Measurements from ENCODE around the gene GSG1L2.

GSG1L2 gene

DNA sequence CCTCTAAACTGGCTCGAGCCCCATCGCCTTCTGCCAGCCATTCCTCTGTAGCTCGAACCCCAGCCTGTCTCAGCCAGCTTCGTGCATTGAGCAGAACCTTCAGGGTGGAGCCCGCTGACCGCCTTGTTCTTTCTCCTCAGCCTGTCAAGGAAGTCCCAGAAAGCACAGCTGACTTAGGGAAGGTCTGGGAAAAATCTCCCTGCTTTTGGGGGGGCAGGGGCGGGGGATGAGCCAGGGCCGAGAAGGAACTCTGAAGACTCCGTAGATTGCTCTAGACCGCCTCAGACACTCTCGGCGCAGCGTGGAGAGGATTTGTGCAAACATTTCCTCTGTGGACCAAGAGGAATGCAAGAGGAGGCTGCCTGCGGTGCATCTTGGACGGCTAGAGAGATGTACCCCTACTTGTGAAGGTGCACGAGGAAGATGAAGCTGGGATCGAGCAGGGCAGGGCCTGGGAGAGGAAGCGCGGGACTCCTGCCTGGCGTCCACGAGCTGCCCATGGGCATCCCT, 3.8 kb upstream of the GSG1L2 start, which contains the start of gene GLP2R:
Gene GLP2R (plus strand): TSS at position 284 of the 510 bp plus-strand sequence. CDS start 140 bp downstream, at position 424.
- intact Hi-C loops (cut with DNase I): no loop called here
- no peak for DNase-seq

DNA sequence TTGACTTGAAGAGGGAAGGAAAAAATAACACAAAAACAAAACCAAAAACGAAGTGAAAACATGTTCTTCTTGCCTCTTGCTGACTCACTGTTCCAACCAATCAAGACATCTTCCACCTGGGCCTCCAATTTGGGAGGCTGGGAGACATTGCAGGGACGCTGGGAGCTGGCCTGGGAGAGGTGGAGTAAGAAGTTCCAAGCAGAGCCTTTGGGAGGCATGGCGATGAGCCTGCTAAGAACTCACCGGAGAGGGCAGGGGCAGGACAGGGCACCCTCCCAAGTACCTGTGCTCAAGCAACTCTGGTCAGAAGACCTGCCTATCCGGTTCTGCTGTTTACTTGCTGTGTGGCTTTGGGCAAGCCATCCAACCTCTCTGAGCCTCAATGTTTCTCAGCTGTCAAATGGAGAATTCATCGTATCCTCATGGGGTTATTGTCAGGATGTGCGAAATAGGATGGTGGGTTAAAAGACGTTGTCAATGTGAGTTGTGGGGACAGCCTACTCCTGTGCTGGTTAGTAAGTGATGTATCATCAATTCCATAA, 3.0 kb upstream of the GSG1L2 start:
- intact Hi-C loops (cut with DNase I): no loop called here
- DNase-seq: peak in 1 of 10 donors; percentile 61

DNA sequence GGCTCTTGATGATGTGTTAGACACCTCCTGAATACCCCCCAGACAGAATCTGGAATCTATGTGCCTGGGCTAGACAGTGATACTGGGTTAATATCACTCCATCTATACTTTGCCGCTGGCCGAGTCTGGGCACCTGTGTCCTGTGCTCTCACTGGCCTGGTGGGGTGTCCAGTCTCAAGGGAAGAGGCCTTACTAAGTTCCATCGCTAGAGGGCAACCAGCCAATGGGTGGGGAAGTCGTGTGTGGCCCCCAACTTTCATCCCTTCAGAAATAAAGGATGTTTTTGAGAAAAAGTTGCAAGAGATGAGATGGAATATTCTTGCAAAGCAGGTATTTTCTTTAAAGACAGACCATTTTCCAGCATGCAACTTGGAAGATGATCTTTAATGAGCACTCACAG, 2.2 kb upstream of the GSG1L2 start:
- DNase-seq: no peak
- intact Hi-C loops (cut with DNase I): no loop called here

DNA sequence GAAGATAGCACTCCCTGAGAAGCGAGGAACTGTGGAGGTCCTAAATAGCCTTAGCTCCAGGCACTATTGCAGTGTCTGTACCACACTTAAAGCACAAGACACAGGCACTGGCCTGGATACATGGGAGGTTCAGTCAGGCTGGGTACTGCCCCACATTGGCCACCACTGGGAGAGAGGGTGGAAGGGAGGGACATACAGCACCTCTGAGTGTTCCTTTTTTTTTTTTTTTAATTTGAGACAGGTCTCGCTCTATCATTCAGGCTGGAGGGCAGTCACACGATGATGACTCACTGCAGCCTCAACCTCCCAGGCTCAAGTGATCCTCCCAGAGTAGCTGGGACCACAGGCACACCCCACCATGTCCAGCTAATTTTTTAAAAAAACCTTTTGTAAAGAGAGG, 1.4 kb downstream of the GSG1L2 start:
- no peak for DNase-seq
- intact Hi-C loops (cut with DNase I): no loop called here

DNA sequence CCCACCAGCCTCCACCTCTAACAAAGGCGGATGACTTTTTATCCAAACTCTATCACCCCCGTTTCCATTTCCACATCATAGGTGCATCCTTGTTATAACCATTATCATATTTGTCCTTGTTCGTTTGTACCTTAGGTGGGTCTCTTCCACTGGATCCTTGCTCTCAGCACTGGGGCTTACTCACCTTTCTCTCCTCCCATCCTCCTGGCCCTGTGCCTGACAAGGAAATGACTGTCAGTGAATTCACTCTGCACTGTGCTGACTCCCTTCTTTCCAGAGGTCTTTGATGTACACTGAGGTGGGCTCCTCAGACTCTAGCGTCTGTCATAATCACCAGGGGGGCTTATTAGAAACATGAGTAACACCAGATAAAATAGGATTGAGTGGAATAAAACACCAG, 3.1 kb downstream of the GSG1L2 start:
- DNase-seq: no peak
- intact Hi-C loops (cut with DNase I): no loop called here

DNA sequence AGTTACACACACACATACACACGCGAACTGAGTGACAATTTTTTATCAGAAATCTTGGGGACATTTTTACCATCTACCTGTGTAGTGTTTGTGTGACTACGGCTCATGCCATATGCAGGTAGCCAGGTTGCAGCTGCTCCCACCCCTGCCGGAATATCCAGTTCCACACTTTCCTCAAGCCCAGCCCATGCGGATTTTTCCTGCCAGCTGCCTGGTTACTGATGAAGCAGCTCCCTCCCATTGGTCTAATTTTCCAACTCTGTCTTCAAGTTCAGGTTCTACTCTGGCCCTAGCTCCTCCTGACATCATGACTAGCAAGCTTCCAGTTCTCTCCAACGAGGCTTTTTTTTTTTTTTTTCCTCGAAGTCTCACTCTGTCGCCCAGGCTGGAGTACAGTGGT, 4.8 kb downstream of the GSG1L2 start:
- peak in 8 of 10 donors; percentile 36 to 94 (median 69) for DNase-seq
- intact Hi-C loops (cut with DNase I): no loop called here

DNA sequence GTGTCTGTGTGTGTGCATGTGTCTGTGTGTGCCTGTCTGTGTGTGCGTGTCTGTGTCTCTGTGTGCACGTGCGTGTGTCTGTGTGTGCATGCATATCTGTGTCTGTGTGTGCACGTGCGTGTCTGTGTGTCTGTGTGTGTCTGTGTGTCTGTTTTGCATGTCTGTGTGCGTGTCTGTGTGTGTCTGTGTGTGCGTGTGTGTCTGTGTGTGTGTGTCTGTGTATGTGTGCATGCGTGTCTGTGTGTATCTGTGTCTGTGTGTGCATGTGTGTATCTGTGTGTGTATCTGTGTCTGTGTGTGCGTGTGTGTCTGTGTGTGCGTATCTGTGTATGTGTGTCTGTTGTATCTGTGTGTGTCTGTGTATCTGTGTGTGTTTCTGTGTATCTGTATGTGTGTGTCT, 5.4 kb downstream of the GSG1L2 start:
- intact Hi-C loops (cut with DNase I): no loop called here
- no peak for DNase-seq

DNA sequence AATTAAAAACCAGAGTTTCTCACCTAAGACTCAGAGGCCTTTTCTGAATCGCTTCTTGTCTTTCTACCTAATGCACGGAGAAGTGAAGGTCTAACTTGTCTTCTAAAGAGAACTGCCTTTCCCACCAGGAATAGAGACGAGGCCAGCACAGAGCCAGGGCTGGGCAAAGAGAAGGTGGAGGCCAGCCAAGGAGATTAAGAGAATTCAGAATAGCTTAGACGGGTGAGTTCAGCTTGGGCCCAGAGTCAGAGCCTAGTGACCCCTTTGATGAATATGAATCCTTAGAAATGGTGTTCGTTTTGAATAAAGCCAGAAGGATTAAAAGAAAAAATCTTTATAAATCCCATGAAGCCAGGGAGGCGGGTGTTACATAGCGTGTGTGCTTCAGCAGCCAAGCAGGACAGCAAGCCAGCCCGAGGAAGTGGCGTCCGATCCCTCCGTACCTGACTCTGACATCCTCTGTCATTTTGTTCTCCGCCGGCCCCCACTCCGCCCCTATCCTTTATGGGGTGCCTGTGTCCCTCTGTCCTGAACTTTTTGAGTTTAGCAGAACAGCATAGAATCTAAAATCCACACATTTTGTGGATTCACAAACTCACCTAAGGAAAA, 7.4 kb downstream of the GSG1L2 start:
- DNase-seq: peak in 1 of 10 donors; percentile 70
- intact Hi-C loops (cut with DNase I): no loop called here

DNA sequence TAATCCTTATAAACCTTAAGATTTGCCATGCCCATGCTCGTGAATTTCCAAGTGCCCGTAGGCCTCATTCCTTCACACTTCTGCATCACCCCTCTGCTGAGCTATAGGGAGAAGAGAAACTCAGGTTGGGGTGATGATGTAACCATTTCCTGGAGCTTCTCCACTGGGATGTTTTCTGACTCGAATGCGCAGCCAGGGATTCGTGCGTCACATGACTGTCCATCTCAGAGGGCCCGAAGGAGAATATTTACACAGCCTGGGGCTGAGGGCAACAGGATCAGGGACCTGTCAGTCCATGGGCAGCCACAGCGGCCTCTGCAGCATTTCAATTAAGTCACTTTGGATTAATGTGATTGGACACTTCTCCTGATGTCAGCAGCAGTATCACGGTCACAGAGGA, 8.7 kb downstream of the GSG1L2 start:
- intact Hi-C loops (cut with DNase I): no loop called here
- no peak for DNase-seq

DNA sequence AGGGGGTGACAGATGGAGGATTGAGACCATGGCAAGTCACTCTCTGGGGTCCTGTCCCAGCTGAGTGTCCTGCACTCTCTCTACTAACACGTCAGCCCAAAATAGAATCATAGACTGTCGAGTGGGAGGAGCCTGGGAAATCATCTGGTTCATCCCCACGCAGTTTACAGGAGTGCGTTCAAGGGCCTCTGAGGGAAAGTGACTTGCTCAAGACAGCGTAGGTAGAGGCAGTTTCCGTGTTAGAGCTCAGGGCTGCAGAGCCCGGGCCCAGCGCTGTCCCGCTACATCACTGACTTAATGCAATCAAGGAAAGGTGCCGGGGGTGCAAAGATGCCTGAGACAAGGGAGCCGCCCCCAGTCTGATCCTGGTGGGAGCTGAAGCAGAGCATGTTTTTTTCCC, 10.3 kb downstream of the GSG1L2 start:
- intact Hi-C loops (cut with DNase I): no loop called here
- no peak for DNase-seq

DNA sequence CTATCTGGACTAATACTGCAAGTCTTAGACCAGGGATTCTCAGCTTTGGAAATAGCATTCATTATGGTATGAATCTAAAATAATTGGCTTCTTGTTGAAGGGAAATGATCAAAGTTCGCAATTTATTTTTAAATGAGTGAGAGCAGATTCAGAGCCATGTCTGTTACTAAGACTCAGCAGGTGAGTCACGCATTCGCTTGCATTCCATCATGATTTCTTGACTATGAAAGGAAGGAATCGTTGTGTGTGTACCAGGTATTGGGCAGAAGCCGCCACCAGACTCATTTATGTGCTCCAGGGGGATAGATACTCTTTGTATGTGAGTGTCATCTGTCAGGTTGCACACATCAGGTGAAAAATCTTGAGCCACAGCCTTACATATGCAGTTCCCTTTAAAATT, 10.8 kb downstream of the GSG1L2 start:
- intact Hi-C loops (cut with DNase I): no loop called here
- no peak for DNase-seq

DNA sequence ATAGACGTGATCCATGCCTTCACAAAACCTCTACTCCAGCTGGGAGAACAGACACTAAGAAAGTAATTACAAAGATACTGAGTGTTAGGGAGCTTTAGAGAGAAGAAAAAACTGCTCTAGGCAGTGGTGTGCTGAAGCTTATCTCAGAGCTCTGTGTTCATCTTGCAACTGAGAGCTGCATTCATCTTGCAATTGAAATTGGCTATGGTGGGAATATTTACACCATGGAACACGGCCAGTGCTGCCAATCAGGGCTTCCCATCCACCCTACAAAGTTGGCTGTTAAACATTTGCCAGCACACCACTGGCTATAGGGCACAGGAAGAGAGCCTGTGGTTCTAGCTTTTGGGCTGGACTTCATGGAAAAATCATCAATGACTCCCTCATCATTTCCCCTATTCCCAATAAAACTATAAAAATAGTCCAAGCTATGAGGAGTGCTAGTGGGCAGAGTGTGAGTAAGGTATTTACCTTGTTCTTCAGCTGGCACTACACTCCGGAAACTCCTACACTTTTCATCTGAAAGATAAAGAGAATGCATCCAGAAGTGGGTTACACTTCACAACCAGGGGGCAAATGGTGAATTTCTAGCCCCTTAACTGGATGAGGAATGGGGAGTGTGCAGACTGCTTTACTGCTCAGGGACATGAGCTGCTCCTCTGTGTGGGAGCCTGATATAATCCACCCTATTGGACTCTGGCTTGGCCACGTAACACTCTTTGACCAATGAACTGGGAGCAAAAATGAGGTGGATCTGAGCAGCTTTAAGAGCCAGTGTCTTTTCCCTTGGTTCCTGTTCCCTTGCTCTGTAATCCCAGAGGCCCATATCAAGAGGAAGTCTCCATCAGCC, 11.6 kb downstream of the GSG1L2 start:
- intact Hi-C loops (cut with DNase I): no loop called here
- DNase-seq: no peak

DNA sequence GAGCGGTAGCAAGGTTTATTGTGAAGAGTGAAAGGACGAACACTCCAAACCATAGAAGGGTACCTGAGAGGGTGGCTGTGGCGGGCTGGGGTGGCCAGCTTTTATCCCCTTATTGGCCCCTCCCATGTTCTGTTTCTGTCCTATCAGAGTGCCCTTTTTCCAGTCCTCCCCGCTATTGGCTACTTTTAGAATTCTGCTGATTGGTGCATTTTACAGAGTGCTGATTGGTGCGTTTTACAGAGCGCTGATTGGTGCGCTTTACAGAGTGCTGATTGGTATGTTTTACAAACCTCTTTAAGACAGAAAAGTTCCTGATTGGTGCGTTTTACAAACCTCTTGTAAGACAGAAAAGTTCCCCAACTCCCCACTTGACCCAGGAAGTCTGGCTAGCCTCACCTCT, 12.5 kb downstream of the GSG1L2 start:
- intact Hi-C loops (cut with DNase I): no loop called here
- no peak for DNase-seq

DNA sequence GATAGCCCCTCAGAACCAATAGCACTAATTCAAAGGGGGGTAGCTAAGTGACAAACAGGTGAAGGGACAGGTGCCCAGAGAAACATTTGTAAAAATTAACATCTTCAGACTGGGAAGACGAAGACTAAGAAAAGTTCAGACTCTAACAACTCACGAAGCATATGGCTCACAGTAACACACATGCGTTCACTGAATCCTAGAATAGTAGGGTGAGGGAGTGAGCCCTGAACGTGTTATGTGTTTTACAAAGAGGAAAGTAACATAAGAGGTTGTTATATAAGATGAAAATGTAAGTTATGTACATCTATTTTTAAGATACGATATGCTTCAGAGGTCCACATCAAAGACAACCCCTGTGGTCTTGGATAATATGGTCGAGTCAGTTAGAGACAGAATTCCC, 15.2 kb downstream of the GSG1L2 start:
- intact Hi-C loops (cut with DNase I): loop anchor here (1.0 kb wide), 1 partner anchor 80 kb away; no protein-coding TSS in a partner anchor
- DNase-seq: no peak

DNA sequence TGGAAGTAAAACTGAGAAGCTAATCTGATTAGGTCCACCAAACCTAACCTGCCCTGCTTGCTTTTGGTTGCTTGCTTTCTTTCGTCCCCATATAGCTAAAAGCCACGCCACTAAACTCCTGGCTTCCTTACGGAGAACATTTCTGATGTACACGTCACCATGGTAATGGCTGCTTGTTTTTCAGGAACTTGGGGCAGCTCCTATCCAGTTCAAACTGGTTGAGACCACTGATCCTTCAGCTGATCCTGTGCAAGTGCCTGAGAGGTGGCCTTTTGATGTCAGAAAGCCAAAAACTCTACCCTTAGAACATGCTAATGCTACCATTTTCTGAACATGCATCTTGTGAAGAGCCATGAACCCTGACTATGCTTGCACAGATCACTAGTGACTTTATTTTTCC, 16.1 kb downstream of the GSG1L2 start:
- DNase-seq: no peak

DNA sequence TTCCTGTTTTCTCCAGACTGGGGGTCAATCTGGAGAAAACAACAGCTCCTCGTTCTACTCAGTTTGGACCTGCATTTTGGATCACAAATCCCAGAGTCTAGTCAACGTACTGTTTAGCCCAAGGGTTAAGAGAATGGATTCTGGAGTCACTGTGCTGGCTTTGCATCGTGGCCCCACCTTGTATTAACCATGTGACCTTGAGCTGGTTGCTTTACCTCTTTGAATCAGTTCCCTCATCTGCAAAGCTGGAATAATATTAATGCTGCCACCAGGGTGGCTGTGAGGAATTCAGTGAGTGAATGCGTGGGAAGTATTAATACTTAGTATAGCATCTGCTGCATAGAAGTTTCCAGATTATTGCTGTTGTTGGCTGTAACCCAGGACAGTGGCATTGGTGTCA, 19.2 kb downstream of the GSG1L2 start:
- no peak for DNase-seq
- intact Hi-C loops (cut with DNase I): no loop called here

More for the DNA sequence above, 16.1 kb downstream of the GSG1L2 start:
- intact Hi-C loops (cut with DNase I): loop anchor here (1.0 kb wide), 1 partner anchor 81 kb away; no protein-coding TSS in a partner anchor

DNA sequence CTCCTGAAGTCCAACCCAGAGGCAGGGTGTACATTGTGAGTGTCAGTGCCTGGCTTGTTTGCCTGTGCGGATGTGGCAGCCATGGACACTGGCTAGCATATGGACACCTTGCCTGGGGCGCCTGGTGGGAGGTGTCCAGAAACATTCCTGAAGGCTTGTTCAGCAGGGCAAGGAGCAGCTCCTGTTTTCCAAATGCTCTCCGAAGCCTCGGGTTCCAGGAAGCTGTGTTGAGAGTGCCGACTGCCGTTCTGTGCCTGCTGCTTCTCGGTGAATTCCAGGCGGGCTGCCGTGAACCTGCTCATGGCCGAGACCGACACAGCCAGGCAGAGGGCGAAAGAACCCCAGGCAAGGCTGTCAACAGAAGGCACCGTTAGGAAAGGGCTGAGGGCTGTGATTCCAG, 19.6 kb downstream of the GSG1L2 start:
- DNase-seq: no peak
- intact Hi-C loops (cut with DNase I): no loop called here

DNA sequence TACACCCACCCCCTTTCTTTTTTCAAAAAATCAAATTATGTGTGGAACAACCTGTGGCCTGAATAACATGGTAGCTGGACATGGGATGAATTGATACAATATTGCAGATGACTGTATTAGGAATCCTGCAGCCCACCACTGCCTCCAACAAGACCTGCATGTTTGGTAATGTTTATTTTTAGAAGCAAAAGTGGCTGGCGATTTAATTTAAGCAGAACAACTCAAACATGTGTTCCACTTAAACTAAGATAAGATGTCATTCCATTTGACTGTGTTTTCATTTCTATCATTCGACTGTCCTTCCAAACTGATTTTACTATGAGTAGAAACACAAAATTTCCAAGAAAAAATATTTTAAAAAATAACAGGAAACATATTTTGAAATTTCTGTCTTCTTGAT, 20.4 kb downstream of the GSG1L2 start:
- no peak for DNase-seq
- intact Hi-C loops (cut with DNase I): no loop called here

DNA sequence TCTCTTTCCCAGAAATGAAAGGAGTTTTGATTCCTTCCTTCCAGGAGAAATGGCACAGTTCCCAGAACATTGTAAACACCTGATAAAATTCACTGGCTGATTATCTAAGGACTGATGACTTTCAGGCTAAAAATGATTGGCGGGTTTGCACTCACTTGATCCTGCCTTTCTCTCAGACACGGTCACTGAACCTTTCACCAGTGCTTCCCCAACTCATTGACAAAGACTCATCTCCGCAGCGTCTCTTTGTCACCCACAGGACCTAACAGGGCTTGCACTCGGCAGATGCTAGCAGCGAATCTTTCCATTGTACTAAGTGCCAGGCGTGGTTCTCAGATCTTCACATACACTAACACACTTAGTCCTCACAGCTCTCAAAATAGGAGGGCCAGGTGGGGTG, 23.2 kb downstream of the GSG1L2 start:
- intact Hi-C loops (cut with DNase I): no loop called here
- DNase-seq: no peak

DNA sequence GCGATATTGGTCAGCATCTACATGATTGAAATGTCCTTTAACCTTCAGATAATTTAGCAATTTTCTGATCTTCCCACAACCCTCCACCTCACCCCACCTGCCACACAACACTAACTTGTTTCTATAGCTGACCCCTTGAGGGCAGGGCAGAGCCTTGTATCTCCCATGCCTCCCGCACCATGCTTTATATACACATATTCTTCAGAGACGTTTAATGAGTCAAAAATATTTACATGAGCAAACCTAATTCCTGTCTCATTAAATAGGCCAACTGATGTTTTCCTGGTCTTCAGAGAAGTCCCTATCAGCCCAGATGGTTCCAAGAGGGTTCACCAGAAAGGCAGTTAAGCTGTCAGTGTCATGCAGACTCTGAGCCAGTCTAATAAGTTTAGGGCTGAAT, 23.9 kb downstream of the GSG1L2 start:
- no peak for DNase-seq
- intact Hi-C loops (cut with DNase I): no loop called here

DNA sequence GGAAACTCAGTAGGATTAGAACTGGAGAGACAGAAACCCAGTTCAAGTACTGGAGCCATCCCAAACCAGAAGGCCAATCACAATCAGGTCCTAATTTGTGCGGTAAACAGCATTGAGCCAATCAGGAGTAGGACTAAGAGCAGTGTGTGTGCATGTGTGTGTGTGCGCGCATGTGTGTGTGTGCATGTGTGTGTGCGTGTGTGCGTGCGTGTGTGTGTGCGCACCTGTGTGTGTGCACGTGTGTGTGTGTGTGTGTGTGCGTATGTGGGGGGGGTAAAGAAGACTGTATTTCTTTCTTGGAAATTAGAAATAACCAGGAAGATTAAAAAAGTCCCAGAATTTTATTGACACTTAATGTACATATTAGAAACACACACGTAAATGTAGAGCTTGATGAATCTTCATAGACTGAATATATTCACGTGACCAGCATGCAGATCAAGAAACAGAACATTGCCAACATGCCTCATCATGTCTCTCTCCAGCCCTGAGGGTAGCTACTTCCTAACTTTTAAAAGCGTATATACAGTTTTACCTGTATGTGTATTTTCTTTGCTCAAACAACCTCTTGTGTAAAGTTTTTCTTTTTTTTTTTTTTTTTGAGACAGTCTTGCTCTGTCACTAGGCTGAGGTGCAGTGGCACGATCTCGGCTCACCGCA, 29.6 kb downstream of the GSG1L2 start:
- DNase-seq: no peak
- intact Hi-C loops (cut with DNase I): no loop called here

All from posterior cingulate gyrus (tissue), 11 donors.